ENCODE data around the gene GPBP1L1.

- TF ChIP-seq EZH2 (IDR thresholded peaks at IDR 0.05), result no peak
- TF ChIP-seq POLR2AphosphoS5 (IDR thresholded peaks at IDR 0.05; ENCODE audit: borderline replicate concordance, low read depth, low read length), result no peak
Observed at GRCh38 chr1:45723248-45723930, 37.1 kb upstream of the GPBP1L1 start.
